C4-2B (cell line): ENCODE measurements around the gene ACP1.

ENCODE experiments used
- ZFX ChIP-seq: fragments of 450-650 bp; IDR thresholded peaks from 2 replicates; pipeline ENCODE4 v1.6.1; 2017
- TF ChIP-seq, protein P1 (sequence below): fragments of 450-650 bp; conservative IDR thresholded peaks from 2 replicates; pipeline ENCODE4 v1.5.1; 2017; ENCODE audit warnings: mild to moderate bottlenecking

DNA sequence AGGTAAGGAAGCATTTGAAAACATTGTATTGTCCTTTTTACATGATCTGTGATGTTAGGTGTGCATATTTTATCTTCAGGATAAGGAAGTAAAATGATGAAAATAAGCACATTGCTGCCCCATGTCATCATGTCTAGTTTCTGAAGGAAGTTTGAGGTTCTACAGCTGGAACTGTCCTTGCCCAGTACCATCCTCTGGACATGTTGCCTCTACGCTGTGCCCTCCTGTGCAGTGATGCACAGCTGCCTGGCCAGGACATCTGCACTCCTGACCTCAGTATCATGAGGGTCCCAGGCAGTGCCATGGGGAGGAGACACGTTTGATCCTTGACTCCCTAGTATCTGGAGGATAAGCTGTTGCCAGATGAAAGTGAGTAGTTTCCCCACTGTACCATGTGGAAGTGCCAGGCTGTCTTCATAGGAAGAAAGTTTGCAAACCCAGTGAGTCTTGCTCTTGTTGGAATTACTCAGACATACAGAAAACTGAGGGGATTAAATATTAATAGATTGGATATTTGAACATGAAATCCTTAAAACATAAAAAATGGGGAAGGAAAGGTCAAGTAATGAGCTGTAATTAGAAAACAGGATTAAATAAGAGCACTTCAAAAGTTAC, 13.7 kb downstream of the ACP1 start:
- TF ChIP-seq, protein P1, sequence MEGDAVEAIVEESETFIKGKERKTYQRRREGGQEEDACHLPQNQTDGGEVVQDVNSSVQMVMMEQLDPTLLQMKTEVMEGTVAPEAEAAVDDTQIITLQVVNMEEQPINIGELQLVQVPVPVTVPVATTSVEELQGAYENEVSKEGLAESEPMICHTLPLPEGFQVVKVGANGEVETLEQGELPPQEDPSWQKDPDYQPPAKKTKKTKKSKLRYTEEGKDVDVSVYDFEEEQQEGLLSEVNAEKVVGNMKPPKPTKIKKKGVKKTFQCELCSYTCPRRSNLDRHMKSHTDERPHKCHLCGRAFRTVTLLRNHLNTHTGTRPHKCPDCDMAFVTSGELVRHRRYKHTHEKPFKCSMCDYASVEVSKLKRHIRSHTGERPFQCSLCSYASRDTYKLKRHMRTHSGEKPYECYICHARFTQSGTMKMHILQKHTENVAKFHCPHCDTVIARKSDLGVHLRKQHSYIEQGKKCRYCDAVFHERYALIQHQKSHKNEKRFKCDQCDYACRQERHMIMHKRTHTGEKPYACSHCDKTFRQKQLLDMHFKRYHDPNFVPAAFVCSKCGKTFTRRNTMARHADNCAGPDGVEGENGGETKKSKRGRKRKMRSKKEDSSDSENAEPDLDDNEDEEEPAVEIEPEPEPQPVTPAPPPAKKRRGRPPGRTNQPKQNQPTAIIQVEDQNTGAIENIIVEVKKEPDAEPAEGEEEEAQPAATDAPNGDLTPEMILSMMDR: no peak
- TF ChIP-seq ZFX: no peak
